Gastroesophageal sphincter (tissue), 4 donors: ENCODE measurements around the gene PDRG1. TPM values are rescaled to one million over a fixed set of nuclear protein-coding genes. Genes with fewer than 3 reads are reported as not detected.

Source experiments
- ATAC-seq: fragments of 150-250 bp; one replicate; pipeline ENCODE4 v1.9.1; 2016; ENCODE audit warnings: mild to moderate bottlenecking, moderate library complexity
- H3K27ac ChIP-seq, 4 donors: fragments of 200-600 bp; sonication (generic) in 3 of 4; 1 replicate in 3 of 4; 2 replicates in 1 of 4; pipeline ENCODE4 v1.5.1; 2016 to 2019
- H3K27me3 ChIP-seq: fragments of 200-600 bp; sonication (generic); one replicate; pipeline ENCODE4 v1.5.1; 2019
- H3K36me3 ChIP-seq, 2 donors: fragments of 200-600 bp; sonication (generic); one replicate each; pipeline ENCODE4 v1.5.1; 2019; ENCODE audit warnings: control low read depth in 1 of 2
- H3K4me1 ChIP-seq, 3 donors: fragments of 200-600 bp; sonication (generic); 1 replicate in 2 of 3; 2 replicates in 1 of 3; pipeline ENCODE4 v1.5.1; 2016 to 2019; ENCODE audit warnings: control low read depth in 2 of 3
- H3K4me3 ChIP-seq, 2 donors: fragments of 200-600 bp; sonication (generic); one replicate each; pipeline ENCODE4 v1.5.1; 2019; ENCODE audit warnings: mild to moderate bottlenecking in 1 of 2, moderate library complexity in 1 of 2
- H3K9me3 ChIP-seq, 3 donors: fragments of 200-600 bp; sonication (generic); one replicate each; pipeline ENCODE4 v1.5.1; 2017 to 2019; ENCODE audit warnings: control low read depth in 2 of 3
- EP300 ChIP-seq: sonication (generic); formaldehyde crosslinking; IDR thresholded peaks from one replicate; pipeline ENCODE4 v1.6.1; 2017; ENCODE audit warnings: antibody characterized with exemption, mild to moderate bottlenecking
- POLR2A ChIP-seq, 2 donors: fragments of 450-650 bp; IDR thresholded peaks; one replicate each; pipeline ENCODE4 v1.6.1; 2017; ENCODE audit warnings: antibody characterized with exemption in 2 of 2, mild to moderate bottlenecking in 2 of 2, moderate library complexity in 1 of 2
- POLR2AphosphoS5 ChIP-seq: sonication (generic); formaldehyde crosslinking; IDR thresholded peaks from one replicate; pipeline ENCODE4 v1.6.1; 2017; ENCODE audit warnings: antibody characterized with exemption
- WGBS, 2 donors: methylation state at CpG; one replicate each; pipeline ENCODE4 v1.1.5; 2018; ENCODE audit warnings: low coverage in 1 of 2; 5-methylcytosine and 5-hydroxymethylcytosine counted together
- total RNA-seq, 4 donors: library from RNA; depleted of rRNA; stranded (reverse); fragments of >200 nt; gene quantifications; one replicate each; pipeline ENCODE4 v1.1.0, GENCODE V29; 2016
- TF ChIP-seq, protein P1 (sequence below), 4 experiments: fragments of 200-600 bp in 2 of 4; fragments of 450-650 bp in 2 of 4; sonication (generic) in 1 of 4; IDR thresholded peaks; one replicate each; pipeline ENCODE4 v1.5.1; 2017 to 2019; ENCODE audit warnings: antibody characterized with exemption in 4 of 4, mild to moderate bottlenecking in 2 of 4, moderate library complexity in 2 of 4

PDRG1 gene
- total RNA-seq, 4 donors from 2014 or later: 10.5 to 11.2 (median 11.0) TPM

DNA sequence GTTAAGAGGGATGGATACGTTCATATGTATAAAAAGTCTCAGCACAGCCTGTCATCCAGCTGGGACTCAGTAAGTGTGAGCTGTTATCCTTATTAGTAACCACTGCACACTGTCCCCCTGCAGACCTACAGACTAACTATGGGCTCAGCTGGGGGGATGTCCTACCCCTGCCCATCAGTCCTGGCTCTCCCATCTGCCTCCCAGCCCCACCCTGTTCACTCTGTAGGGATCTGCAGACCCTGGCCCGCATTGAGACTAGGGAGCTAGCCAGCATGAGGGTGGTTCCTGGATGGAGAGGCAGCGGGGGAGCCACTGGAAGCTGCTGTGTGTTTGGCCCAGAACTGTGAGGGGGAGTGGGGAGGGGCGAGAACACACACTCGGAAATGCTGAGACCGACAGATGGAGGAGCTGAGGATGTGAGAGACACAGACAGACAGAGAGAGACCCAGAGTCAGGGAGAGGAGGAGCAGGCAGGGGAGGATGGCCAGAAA, 33.2 kb upstream of the PDRG1 start:
- no peak overlapping the region for H3K4me3 ChIP-seq
- H3K27me3 ChIP-seq: peaks cover 29% of the 10 kb centered on the region
- H3K9me3 ChIP-seq: no peaks in the 10 kb centered on the region
- H3K4me1 ChIP-seq: no peaks in the 10 kb centered on the region
- TF ChIP-seq EP300 (no peak), POLR2A (IDR thresholded peaks at IDR 0.05) (no peak), POLR2AphosphoS5 (no peak)
- TF ChIP-seq, protein P1, sequence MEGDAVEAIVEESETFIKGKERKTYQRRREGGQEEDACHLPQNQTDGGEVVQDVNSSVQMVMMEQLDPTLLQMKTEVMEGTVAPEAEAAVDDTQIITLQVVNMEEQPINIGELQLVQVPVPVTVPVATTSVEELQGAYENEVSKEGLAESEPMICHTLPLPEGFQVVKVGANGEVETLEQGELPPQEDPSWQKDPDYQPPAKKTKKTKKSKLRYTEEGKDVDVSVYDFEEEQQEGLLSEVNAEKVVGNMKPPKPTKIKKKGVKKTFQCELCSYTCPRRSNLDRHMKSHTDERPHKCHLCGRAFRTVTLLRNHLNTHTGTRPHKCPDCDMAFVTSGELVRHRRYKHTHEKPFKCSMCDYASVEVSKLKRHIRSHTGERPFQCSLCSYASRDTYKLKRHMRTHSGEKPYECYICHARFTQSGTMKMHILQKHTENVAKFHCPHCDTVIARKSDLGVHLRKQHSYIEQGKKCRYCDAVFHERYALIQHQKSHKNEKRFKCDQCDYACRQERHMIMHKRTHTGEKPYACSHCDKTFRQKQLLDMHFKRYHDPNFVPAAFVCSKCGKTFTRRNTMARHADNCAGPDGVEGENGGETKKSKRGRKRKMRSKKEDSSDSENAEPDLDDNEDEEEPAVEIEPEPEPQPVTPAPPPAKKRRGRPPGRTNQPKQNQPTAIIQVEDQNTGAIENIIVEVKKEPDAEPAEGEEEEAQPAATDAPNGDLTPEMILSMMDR (IDR thresholded peaks at IDR 0.05): no peak
- no peak overlapping the region for H3K27ac ChIP-seq
- 4 to 20% methylated on average over 2 to 6 of the region's 6 CpGs for WGBS, 2 donors
- no peaks in the 10 kb centered on the region for H3K36me3 ChIP-seq
- ATAC-seq: no peak

DNA sequence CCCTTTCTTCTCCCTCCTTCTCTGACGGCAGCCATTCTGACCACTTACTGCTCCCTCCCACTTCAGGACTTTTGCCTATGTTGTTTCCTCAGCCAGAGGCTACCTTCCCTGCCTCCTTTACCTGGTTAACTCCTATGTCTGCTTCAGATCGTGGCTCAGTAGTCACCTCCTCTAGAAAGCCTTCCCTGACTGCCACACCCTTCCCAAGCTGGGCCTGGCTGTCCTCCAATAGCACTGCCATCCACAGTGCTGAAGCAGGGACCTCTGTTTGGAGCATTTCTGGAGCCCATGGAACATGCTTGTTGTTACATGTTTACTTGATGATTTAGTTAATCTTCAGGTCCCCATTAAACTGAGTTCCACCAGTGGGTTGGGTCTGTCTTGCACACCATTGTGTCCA, 29.9 kb upstream of the PDRG1 start:
- Histone ChIP-seq H3K4me1 (no peaks in the 10 kb centered on the region), H3K4me3 (no peak overlapping the region), H3K27me3 (peaks cover 51% of the 10 kb centered on the region), H3K36me3 (no peaks in the 10 kb centered on the region), H3K27ac (no peak overlapping the region), H3K9me3 (no peaks in the 10 kb centered on the region)
- TF ChIP-seq POLR2A (IDR thresholded peaks at IDR 0.05) (no peak), POLR2AphosphoS5 (no peak), EP300 (no peak)
- TF ChIP-seq, protein P1 (IDR thresholded peaks at IDR 0.05): no peak
- ATAC-seq: no peak
- WGBS, 2 donors: 65 to 93% methylated on average over 2 of the region's 2 CpGs

DNA sequence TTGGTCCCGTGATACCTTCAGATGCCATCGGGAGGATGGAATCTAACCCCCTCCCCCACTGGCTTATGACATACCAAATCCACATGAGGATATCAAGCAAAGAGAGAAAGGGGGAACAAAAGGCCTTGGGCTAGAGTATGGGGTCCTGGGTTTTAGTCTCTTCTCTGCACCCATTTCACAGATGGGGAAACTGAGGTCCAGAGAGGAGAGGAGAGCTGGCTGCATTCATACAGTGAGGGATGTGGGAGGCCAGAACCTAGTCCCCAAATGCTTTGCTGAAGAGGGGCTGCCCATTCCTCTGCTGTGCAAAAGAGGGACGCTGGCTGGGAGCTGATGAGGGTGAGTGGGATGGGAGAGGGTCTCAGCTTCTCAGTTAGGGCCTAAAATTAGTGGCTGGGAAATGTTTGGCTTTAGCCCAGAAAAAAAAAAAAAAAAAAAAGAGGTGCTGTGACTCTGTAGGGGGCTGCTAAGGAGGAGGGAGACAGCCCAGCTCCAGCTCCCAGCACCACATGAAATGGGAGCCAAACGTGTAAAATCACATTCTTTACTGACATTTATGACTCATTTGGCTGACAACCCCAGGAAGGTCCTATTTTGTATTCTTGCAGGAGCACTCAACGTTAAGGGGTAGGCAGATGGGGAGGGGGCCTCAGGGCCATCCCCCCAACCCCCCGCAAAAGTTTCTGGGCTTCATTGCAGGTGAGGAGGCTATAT, 28.0 kb upstream of the PDRG1 start:
- WGBS, 2 donors: 0 to 30% methylated on average over 1 to 4 of the region's 6 CpGs
- no peak for ATAC-seq
- Histone ChIP-seq H3K27ac (no peak overlapping the region), H3K4me1 (no peaks in the 10 kb centered on the region), H3K27me3 (peaks cover 71% of the 10 kb centered on the region), H3K36me3 (no peaks in the 10 kb centered on the region), H3K9me3 (no peaks in the 10 kb centered on the region), H3K4me3 (no peak overlapping the region)
- TF ChIP-seq, protein P1 (IDR thresholded peaks at IDR 0.05): no peak
- TF ChIP-seq EP300 (no peak), POLR2A (IDR thresholded peaks at IDR 0.05) (no peak), POLR2AphosphoS5 (no peak)

DNA sequence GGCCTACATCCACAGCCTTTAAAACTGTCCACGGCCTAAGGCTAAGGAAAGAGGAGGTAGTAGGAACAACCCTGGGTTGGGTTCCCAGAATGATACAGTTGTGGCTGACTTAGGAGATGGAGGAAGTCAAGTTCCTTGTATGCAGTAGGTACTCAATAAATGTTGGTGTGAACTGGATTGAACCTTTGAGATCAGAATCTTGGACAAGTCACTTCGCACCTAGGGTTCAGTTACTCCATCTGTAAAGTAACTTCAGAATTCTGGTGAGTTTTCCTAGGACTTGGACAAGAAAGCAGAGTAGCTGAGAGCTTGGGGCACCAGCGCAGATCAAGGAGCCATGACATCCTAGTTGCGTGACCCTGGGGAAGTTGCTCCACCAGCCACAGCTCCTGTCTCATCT, 25.2 kb upstream of the PDRG1 start:
- Histone ChIP-seq H3K4me1 (no peaks in the 10 kb centered on the region), H3K9me3 (no peaks in the 10 kb centered on the region), H3K27me3 (peaks cover 88% of the 10 kb centered on the region), H3K4me3 (no peak overlapping the region), H3K36me3 (no peaks in the 10 kb centered on the region), H3K27ac (no peak overlapping the region)
- ATAC-seq: no peak
- WGBS, 2 donors: 91 to 100% methylated on average over 1 to 4 of the region's 4 CpGs
- no peak for TF ChIP-seq POLR2AphosphoS5
- TF ChIP-seq, protein P1 (IDR thresholded peaks at IDR 0.05): no peak
- TF ChIP-seq EP300: no peak
- no peak for TF ChIP-seq POLR2A (IDR thresholded peaks at IDR 0.05)

DNA sequence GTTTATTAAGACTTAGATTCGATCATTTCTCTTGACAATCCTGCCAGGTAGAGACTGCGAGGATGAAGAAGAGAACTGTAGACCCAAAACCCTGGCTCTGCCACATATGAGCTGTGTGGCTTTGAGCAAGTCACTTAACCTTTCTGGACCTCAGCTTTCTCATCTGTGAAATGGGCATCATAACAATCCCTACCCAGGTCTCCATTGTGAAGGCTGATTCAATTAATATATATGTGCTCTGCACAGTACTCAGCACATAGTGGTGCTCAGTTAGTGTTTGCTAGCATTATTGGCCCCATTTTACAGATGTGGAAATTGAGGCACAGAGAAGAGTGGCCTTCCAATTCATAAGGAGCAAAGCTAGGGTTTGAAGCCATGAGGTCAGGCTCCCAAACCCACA, 24.0 kb upstream of the PDRG1 start:
- Histone ChIP-seq H3K4me3 (no peak overlapping the region), H3K27me3 (peaks cover 85% of the 10 kb centered on the region), H3K4me1 (no peaks in the 10 kb centered on the region), H3K36me3 (no peaks in the 10 kb centered on the region), H3K27ac (no peak overlapping the region), H3K9me3 (no peaks in the 10 kb centered on the region)
- 82 to 92% methylated on average over 2 of the region's 2 CpGs for WGBS, 2 donors
- TF ChIP-seq EP300 (no peak), POLR2A (IDR thresholded peaks at IDR 0.05) (no peak), POLR2AphosphoS5 (no peak)
- TF ChIP-seq, protein P1 (IDR thresholded peaks at IDR 0.05): no peak
- ATAC-seq: no peak
